GM12892 (cell line): ENCODE data around the gene CD80.

Experiments
- POLR2A ChIP-seq: IDR thresholded peaks from 2 replicates; pipeline ENCODE4 v1.6.1; 2011; ENCODE audit warnings: low read depth, low read length, control low read depth
- POLR2AphosphoS5 ChIP-seq: IDR thresholded peaks from 2 replicates; pipeline ENCODE4 v1.6.1; 2011; ENCODE audit warnings: low read depth, low read length, control low read depth

DNA sequence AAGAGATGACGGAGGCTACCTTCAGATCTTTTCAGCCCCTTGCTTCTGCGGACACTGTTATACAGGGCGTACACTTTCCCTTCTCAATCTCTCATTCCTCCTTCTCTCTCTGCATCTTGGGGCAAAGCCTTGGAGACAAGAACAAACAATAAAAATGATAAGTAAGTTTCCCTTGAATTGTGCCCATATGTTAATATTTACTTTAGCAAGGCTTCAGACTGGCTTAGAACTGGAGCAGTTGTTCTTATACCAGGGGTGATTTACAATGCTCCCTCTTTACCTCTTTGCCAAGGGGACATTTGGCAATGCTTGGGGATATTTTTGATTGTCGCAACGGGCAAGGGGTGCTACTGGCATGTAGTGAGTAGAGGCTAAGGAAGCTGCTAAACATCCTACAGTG is 31.7 kb downstream of the CD80 start:
- TF ChIP-seq POLR2A (no peak), POLR2AphosphoS5 (no peak)
